ENCODE results near the gene UVSSA. TPM values are rescaled to one million over a fixed set of nuclear protein-coding genes. Genes with fewer than 3 reads are reported as not detected.

UVSSA gene
- total RNA-seq, 1 experiment from 2014 or later, result 40.4 TPM

DNA sequence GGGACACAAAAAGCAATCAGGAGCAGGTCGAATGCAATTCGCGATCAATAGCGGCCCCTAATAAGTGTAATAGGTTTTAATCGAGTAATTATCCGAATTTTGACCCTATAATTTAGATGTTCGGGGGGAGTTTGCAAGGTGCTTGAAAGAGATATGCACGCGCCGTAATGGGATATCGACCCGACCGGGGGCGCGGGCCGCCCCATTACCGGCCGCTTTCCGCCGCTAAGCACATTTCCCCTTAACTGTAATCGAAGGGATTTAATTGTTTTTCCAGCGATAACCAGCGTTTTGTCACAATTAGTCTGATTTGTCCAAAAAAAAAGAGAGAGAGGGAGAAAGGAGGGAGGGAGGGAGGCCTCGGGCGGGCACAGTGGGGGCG, 58.2 kb downstream of the UVSSA start:
- TF ChIP-seq GTF2I (CRISPR knock-in tag; conservative IDR thresholded peaks at IDR 0.05) (no peak), NR2C2 (CRISPR knock-in tag; IDR thresholded peaks at IDR 0.05) (no peak), ZNF121 (CRISPR knock-in tag; IDR thresholded peaks at IDR 0.05) (no peak), TP53 (CRISPR knock-in tag; IDR thresholded peaks at IDR 0.05) (no peak)
- TF ChIP-seq, protein P1, sequence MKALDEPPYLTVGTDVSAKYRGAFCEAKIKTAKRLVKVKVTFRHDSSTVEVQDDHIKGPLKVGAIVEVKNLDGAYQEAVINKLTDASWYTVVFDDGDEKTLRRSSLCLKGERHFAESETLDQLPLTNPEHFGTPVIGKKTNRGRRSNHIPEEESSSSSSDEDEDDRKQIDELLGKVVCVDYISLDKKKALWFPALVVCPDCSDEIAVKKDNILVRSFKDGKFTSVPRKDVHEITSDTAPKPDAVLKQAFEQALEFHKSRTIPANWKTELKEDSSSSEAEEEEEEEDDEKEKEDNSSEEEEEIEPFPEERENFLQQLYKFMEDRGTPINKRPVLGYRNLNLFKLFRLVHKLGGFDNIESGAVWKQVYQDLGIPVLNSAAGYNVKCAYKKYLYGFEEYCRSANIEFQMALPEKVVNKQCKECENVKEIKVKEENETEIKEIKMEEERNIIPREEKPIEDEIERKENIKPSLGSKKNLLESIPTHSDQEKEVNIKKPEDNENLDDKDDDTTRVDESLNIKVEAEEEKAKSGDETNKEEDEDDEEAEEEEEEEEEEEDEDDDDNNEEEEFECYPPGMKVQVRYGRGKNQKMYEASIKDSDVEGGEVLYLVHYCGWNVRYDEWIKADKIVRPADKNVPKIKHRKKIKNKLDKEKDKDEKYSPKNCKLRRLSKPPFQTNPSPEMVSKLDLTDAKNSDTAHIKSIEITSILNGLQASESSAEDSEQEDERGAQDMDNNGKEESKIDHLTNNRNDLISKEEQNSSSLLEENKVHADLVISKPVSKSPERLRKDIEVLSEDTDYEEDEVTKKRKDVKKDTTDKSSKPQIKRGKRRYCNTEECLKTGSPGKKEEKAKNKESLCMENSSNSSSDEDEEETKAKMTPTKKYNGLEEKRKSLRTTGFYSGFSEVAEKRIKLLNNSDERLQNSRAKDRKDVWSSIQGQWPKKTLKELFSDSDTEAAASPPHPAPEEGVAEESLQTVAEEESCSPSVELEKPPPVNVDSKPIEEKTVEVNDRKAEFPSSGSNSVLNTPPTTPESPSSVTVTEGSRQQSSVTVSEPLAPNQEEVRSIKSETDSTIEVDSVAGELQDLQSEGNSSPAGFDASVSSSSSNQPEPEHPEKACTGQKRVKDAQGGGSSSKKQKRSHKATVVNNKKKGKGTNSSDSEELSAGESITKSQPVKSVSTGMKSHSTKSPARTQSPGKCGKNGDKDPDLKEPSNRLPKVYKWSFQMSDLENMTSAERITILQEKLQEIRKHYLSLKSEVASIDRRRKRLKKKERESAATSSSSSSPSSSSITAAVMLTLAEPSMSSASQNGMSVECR (CRISPR knock-in tag; IDR thresholded peaks at IDR 0.05; ENCODE audit: borderline replicate concordance), result no peak
- TF ChIP-seq, protein P2, sequence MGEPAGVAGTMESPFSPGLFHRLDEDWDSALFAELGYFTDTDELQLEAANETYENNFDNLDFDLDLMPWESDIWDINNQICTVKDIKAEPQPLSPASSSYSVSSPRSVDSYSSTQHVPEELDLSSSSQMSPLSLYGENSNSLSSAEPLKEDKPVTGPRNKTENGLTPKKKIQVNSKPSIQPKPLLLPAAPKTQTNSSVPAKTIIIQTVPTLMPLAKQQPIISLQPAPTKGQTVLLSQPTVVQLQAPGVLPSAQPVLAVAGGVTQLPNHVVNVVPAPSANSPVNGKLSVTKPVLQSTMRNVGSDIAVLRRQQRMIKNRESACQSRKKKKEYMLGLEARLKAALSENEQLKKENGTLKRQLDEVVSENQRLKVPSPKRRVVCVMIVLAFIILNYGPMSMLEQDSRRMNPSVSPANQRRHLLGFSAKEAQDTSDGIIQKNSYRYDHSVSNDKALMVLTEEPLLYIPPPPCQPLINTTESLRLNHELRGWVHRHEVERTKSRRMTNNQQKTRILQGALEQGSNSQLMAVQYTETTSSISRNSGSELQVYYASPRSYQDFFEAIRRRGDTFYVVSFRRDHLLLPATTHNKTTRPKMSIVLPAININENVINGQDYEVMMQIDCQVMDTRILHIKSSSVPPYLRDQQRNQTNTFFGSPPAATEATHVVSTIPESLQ (CRISPR knock-in tag; IDR thresholded peaks at IDR 0.05), result no peak
- ChIA-PET CTCF (no interaction called here), POLR2A (no interaction called here)
- no peak overlapping the region for H3K27ac Mint-ChIP-seq
- H3K9me3 Mint-ChIP-seq, result no peaks in the 10 kb centered on the region
- no peaks in the 10 kb centered on the region for H3K36me3 Mint-ChIP-seq
- no peak for DNase-seq (ENCODE audit: low spot score)
- ATAC-seq, result no peak
- peaks cover 92% of the 10 kb centered on the region for H3K27me3 Mint-ChIP-seq (ENCODE audit: low read depth)
- peak overlapping the region; percentile 50 for H3K4me3 Mint-ChIP-seq
- peaks cover 13% of the 10 kb centered on the region for H3K4me1 Mint-ChIP-seq

GRCh38 chr4:1405636-1406393, 58.8 kb downstream of the UVSSA start:
- peaks cover 13% of the 10 kb centered on the region for H3K4me1 Mint-ChIP-seq
- H3K27me3 Mint-ChIP-seq (ENCODE audit: low read depth), result peaks cover 92% of the 10 kb centered on the region
- ChIA-PET CTCF (interaction anchor here (1.2 kb wide), 1 partner anchor 50 kb away, joined by 3 read pairs; no protein-coding TSS in a partner anchor), POLR2A (no interaction called here)
- no peak overlapping the region for H3K4me3 Mint-ChIP-seq
- ATAC-seq (no peak), DNase-seq (ENCODE audit: low spot score) (no peak)
- H3K36me3 Mint-ChIP-seq, result no peaks in the 10 kb centered on the region
- H3K9me3 Mint-ChIP-seq, result no peaks in the 10 kb centered on the region
- no peak overlapping the region for H3K27ac Mint-ChIP-seq
- TF ChIP-seq RORB (CRISPR knock-in tag; IDR thresholded peaks at IDR 0.05) (no peak), STAT6 (CRISPR knock-in tag; conservative IDR thresholded peaks at IDR 0.05; ENCODE audit: low read depth) (no peak), TP53 (CRISPR knock-in tag; IDR thresholded peaks at IDR 0.05) (no peak), GRHL2 (CRISPR knock-in tag; IDR thresholded peaks at IDR 0.05; ENCODE audit: insufficient replicate concordance, severe bottlenecking) (no peak), SMAD3 (CRISPR knock-in tag; IDR thresholded peaks at IDR 0.05; ENCODE audit: borderline replicate concordance) (no peak), ZBTB21 (CRISPR knock-in tag; IDR thresholded peaks at IDR 0.05; ENCODE audit: borderline replicate concordance) (no peak), USF2 (CRISPR knock-in tag; IDR thresholded peaks at IDR 0.05) (no peak)
- TF ChIP-seq, protein P3, sequence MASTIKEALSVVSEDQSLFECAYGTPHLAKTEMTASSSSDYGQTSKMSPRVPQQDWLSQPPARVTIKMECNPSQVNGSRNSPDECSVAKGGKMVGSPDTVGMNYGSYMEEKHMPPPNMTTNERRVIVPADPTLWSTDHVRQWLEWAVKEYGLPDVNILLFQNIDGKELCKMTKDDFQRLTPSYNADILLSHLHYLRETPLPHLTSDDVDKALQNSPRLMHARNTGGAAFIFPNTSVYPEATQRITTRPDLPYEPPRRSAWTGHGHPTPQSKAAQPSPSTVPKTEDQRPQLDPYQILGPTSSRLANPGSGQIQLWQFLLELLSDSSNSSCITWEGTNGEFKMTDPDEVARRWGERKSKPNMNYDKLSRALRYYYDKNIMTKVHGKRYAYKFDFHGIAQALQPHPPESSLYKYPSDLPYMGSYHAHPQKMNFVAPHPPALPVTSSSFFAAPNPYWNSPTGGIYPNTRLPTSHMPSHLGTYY (CRISPR knock-in tag; IDR thresholded peaks at IDR 0.05), result no peak
- TF ChIP-seq, protein P4, sequence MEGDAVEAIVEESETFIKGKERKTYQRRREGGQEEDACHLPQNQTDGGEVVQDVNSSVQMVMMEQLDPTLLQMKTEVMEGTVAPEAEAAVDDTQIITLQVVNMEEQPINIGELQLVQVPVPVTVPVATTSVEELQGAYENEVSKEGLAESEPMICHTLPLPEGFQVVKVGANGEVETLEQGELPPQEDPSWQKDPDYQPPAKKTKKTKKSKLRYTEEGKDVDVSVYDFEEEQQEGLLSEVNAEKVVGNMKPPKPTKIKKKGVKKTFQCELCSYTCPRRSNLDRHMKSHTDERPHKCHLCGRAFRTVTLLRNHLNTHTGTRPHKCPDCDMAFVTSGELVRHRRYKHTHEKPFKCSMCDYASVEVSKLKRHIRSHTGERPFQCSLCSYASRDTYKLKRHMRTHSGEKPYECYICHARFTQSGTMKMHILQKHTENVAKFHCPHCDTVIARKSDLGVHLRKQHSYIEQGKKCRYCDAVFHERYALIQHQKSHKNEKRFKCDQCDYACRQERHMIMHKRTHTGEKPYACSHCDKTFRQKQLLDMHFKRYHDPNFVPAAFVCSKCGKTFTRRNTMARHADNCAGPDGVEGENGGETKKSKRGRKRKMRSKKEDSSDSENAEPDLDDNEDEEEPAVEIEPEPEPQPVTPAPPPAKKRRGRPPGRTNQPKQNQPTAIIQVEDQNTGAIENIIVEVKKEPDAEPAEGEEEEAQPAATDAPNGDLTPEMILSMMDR (IDR thresholded peaks at IDR 0.05), result no peak
- TF ChIP-seq, protein P5, sequence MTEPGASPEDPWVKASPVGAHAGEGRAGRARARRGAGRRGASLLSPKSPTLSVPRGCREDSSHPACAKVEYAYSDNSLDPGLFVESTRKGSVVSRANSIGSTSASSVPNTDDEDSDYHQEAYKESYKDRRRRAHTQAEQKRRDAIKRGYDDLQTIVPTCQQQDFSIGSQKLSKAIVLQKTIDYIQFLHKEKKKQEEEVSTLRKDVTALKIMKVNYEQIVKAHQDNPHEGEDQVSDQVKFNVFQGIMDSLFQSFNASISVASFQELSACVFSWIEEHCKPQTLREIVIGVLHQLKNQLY (CRISPR knock-in tag; IDR thresholded peaks at IDR 0.05), result no peak
